K562 (cell line): ENCODE results near the gene SERPINE1. TPM values are rescaled to one million over a fixed set of nuclear protein-coding genes. Genes with fewer than 3 reads are reported as not detected.

ENCODE experiments used
- ATAC-seq: fragments of 200-7000 bp; cut with Tn5 transposase; 3 replicates; pipeline ENCODE4 v1.9.1; 2020; ENCODE audit warnings: moderate library complexity
- BruUV-seq: library from RNA; stranded (reverse); fragments of 400-500 nt; replicated peaks from 2 replicates; lab custom pipeline; 2021; lab: Mats Ljungman, UMichigan
- CTCF ChIA-PET: fragments of 300-600 bp; formaldehyde crosslinking; extraction: SDS; loops from one replicate; lab custom pipeline; 2021; ENCODE audit warnings: low intra/inter-chr PET ratio; lab: Yijun Ruan, JAX
- POLR2A ChIA-PET: fragments of 300-600, 350-650 bp; sonication (Branson Sonifier 250); formaldehyde crosslinking; extraction: SDS; loops from one replicate; lab custom pipeline; 2021; ENCODE audit warnings: antibody characterized with exemption, inconsistent platforms; lab: Yijun Ruan, JAX
- DNase-seq, 4 experiments: peaks; one replicate each; pipeline versions ENCODE4 v3.0.0 to v3.0.0-alpha.2; 2011 to 2018; ENCODE audit warnings: low spot score in 3 of 4, mixed read lengths in 3 of 4; ENCODE audit errors: extremely low read depth in 1 of 4
- FAIRE-seq: peaks from 2 replicates; lab custom pipeline; 2011; peaks lifted over from hg19 to GRCh38; lab: Jason Lieb, UNC
- H2AFZ ChIP-seq: 2 replicates; pipeline ENCODE4 v1.6.0; 2011; ENCODE audit warnings: low read depth, low read length, control low read depth, inconsistent platforms
- H3K27ac ChIP-seq: fragments of 200-600 bp; 3 replicates; pipeline ENCODE4 v1.8.0; 2011; ENCODE audit warnings: low read depth, mild to moderate bottlenecking, control low read depth, inconsistent platforms, low read length, moderate library complexity, mixed read lengths; ENCODE audit errors: extremely low read depth
- H3K27me3 ChIP-seq, 2 experiments: fragments of 300-600 bp in 1 of 2; 2 replicates in 1 of 2; 3 replicates in 1 of 2; pipeline versions ENCODE4 v1.6.0 to v1.8.0; 2011; ENCODE audit warnings: inconsistent platforms in 2 of 2, low read length in 2 of 2, mild to moderate bottlenecking in 1 of 2, mixed read lengths in 1 of 2, moderate library complexity in 1 of 2; ENCODE audit not compliant: control insufficient read depth in 2 of 2, insufficient read depth in 2 of 2
- H3K36me3 ChIP-seq: fragments of 300-600 bp; 3 replicates; pipeline ENCODE4 v1.8.0; 2011; ENCODE audit warnings: mild to moderate bottlenecking, low read length, inconsistent platforms; ENCODE audit not compliant: control insufficient read depth, insufficient read depth
- H3K4me1 ChIP-seq, 2 experiments: fragments of 200-600 bp in 1 of 2; replicated peaks in 1 of 2; 2 replicates in 1 of 2; 3 replicates in 1 of 2; pipeline versions ENCODE4 v1.5.1 to v1.8.0; 2011; ENCODE audit warnings: inconsistent platforms in 2 of 2, low read length in 2 of 2, mild to moderate bottlenecking in 1 of 2, mixed read lengths in 1 of 2, moderate library complexity in 1 of 2; ENCODE audit not compliant: control insufficient read depth in 2 of 2, insufficient read depth in 2 of 2
- H3K4me2 ChIP-seq: 2 replicates; pipeline ENCODE4 v1.6.1; 2011; ENCODE audit warnings: low read length, control low read depth, inconsistent platforms, mixed read lengths; ENCODE audit not compliant: insufficient read depth
- H3K4me3 ChIP-seq: fragments of 200-600 bp; sonication (generic), shearing (Covaris generic); 2 replicates; pipeline ENCODE4 v1.5.1; 2016; ENCODE audit warnings: control low read depth, inconsistent platforms
- H3K79me2 ChIP-seq: fragments of 200-600 bp; 3 replicates; pipeline ENCODE4 v1.8.0; 2011; ENCODE audit warnings: low read length, inconsistent platforms; ENCODE audit not compliant: control insufficient read depth, insufficient read depth
- H3K9ac ChIP-seq, 2 experiments: 2 replicates each; pipeline versions ENCODE4 v1.6.0 to v1.6.1; 2011; ENCODE audit warnings: low read depth in 2 of 2, low read length in 2 of 2, control low read depth in 1 of 2, inconsistent platforms in 1 of 2, mild to moderate bottlenecking in 1 of 2, mixed read lengths in 1 of 2; ENCODE audit not compliant: insufficient read depth in 1 of 2
- H3K9me1 ChIP-seq: one replicate; pipeline ENCODE4 v1.6.0; 2011; ENCODE audit warnings: inconsistent platforms, mild to moderate bottlenecking, low read length, moderate library complexity; ENCODE audit not compliant: control insufficient read depth, insufficient read depth
- H3K9me3 ChIP-seq: replicated peaks from 2 replicates; pipeline ENCODE4 v1.5.1; 2011; ENCODE audit warnings: low read depth, low read length, inconsistent platforms; ENCODE audit not compliant: control insufficient read depth, insufficient read depth
- H4K20me1 ChIP-seq: replicated peaks from 2 replicates; pipeline ENCODE4 v1.6.1; 2011; ENCODE audit warnings: low read length, inconsistent platforms, mixed read lengths; ENCODE audit not compliant: control insufficient read depth, insufficient read depth
- IRF2 ChIP-seq: sonication (generic); formaldehyde crosslinking; IDR thresholded peaks from 2 replicates; pipeline ENCODE4 v1.8.1; 2022; ENCODE audit warnings: mild to moderate bottlenecking, missing genetic modification reagents
- MCM3 ChIP-seq: fragments of 450-650 bp; IDR thresholded peaks from 2 replicates; pipeline ENCODE4 v1.6.1; 2016
- MCM7 ChIP-seq, 2 experiments: fragments of 450-650 bp; IDR thresholded peaks; 2 replicates each; pipeline ENCODE4 v1.6.1; 2016 to 2018
- MYC ChIP-seq, 2 experiments: fragments of 250-450 bp in 1 of 2; sonication (Bioruptor Pico) in 1 of 2; IDR thresholded peaks; 2 replicates each; pipeline versions ENCODE4 v1.5.1 to v1.6.1; 2012 to 2021; ENCODE audit warnings: low read depth in 2 of 2, borderline replicate concordance in 1 of 2, improper control_type of control experiment in 1 of 2, low read length in 1 of 2, mild to moderate bottlenecking in 1 of 2, moderate library complexity in 1 of 2
- ZFP30 ChIP-seq: fragments of 250-450 bp; sonication (Bioruptor Pico); IDR thresholded peaks from 2 replicates; pipeline ENCODE4 v1.8.0; 2022; ENCODE audit warnings: moderate library complexity, mild to moderate bottlenecking, inconsistent platforms, borderline replicate concordance
- WGBS: fragments of 100-300 bp; shearing (Covaris generic); methylation state at CpG from one replicate; pipeline ENCODE4 v1.1.6; 2016; ENCODE audit warnings: low coverage, mixed read lengths; ENCODE audit not compliant: insufficient coverage; ENCODE audit errors: missing lambda C conversion rate; 5-methylcytosine and 5-hydroxymethylcytosine counted together
- in situ Hi-C: fragments of 300-500 bp; cut with MboI; formaldehyde crosslinking; loops from 4 replicates; pipeline ENCODE4 v1.15.0; 2018; ENCODE audit warnings: inconsistent platforms, mixed read lengths
- intact Hi-C: fragments of 100-400 bp; cut with micrococcal nuclease; formaldehyde crosslinking; loops from 2 replicates; pipeline ENCODE4 v1.14.2; 2022
- polyA plus RNA-seq, 8 experiments: library from polyadenylated mRNA; depleted of rRNA in 4 of 8; stranded (reverse) in 5 of 8; unstranded in 3 of 8; fragments of >200 nt; fragmentation: Nextera tagmentation in 2 of 8; fragmentation: Illumina TruSeq in 1 of 8; extraction: Ambion mirVana in 2 of 8; extraction: Trizol in 1 of 8; gene quantifications; 2 replicates each; pipeline versions ENCODE4 v1.2.1 to v1.2.3, GENCODE V29; 2011 to 2014; ENCODE audit warnings: inconsistent platforms in 1 of 8, missing spikeins in 1 of 8
- total RNA-seq, 7 experiments: library from RNA; depleted of rRNA in 6 of 7; stranded (reverse); fragments of >200 nt in 6 of 7; fragmentation: Illumina TruSeq in 2 of 7; extraction: Trizol in 2 of 7; gene quantifications; 2 replicates each; pipeline versions ENCODE4 v1.2.1 to v1.2.3, GENCODE V29; 2011 to 2021; ENCODE audit warnings: low replicate concordance in 1 of 7
- TF ChIP-seq, protein P1 (sequence below): sonication (generic); formaldehyde crosslinking; IDR thresholded peaks from 2 replicates; pipeline ENCODE4 v1.8.0; 2023; ENCODE audit warnings: mild to moderate bottlenecking, missing genetic modification reagents
- TF ChIP-seq, protein P2 (sequence below): fragments of 200-800 bp; sonication (Bioruptor generic); IDR thresholded peaks from 2 replicates; pipeline ENCODE4 v1.6.1; 2017; ENCODE audit warnings: missing genetic modification characterization, missing compliant biosample characterization

Gene SERPINE1
- total and polyA plus RNA-seq, 9 of the 15 experiments (the other 6 are each of a cell fraction or from before 2014, with no cell fraction given), result 0.22 to 4.8 (median 0.91) TPM

DNA sequence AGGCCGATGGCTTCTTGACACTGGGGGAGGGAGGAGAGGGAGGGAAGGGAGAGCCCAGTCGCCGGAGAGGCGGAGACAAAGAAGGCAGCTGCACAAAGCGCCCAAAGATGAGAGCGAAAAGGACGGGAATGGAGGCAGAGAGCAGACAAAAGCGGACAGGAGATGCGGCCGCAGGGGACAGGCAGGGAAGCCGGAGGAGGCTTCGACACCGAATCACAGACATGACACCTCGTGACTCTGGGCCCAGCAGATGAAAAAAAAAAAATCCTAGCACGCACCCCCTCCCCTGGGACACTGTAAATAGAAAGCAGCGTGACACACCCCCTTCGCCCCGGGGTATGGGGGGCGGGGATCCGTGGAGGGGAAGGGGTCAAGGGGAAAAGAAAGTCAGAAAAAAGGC is 52.2 kb downstream of the SERPINE1 start:
- no TSS peak for BruUV-seq
- H3K9me1 ChIP-seq, result no peaks in the 10 kb centered on the region
- H3K27me3 ChIP-seq, result peaks cover 22 to 24% of the 10 kb centered on the region in 2 experiments; a peak in 4 of 5 replicates
- TF ChIP-seq, protein P1, sequence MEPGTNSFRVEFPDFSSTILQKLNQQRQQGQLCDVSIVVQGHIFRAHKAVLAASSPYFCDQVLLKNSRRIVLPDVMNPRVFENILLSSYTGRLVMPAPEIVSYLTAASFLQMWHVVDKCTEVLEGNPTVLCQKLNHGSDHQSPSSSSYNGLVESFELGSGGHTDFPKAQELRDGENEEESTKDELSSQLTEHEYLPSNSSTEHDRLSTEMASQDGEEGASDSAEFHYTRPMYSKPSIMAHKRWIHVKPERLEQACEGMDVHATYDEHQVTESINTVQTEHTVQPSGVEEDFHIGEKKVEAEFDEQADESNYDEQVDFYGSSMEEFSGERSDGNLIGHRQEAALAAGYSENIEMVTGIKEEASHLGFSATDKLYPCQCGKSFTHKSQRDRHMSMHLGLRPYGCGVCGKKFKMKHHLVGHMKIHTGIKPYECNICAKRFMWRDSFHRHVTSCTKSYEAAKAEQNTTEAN (CRISPR knock-in tag), result no peak
- TF ChIP-seq MYC (IDR thresholded peaks at IDR 0.05; ENCODE audit: low read depth, low read length) (no peak), MYC (CRISPR knock-in tag; IDR thresholded peaks at IDR 0.05; ENCODE audit: borderline replicate concordance, low read depth) (no peak), MCM3 (0 out of 2 replicates have a peak, but pooled peaks have one; percentile 60), IRF2 (CRISPR knock-in tag) (no peak), ZFP30 (CRISPR knock-in tag) (no peak), MCM7 (IDR thresholded peaks at IDR 0.05) (0 out of 4 replicates have a peak, but pooled peaks of 1 of the 2 experiments have one; percentile 53)
- TF ChIP-seq, protein P2, sequence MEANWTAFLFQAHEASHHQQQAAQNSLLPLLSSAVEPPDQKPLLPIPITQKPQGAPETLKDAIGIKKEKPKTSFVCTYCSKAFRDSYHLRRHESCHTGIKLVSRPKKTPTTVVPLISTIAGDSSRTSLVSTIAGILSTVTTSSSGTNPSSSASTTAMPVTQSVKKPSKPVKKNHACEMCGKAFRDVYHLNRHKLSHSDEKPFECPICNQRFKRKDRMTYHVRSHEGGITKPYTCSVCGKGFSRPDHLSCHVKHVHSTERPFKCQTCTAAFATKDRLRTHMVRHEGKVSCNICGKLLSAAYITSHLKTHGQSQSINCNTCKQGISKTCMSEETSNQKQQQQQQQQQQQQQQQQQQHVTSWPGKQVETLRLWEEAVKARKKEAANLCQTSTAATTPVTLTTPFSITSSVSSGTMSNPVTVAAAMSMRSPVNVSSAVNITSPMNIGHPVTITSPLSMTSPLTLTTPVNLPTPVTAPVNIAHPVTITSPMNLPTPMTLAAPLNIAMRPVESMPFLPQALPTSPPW (CRISPR knock-in tag), result 0 out of 2 replicates have a peak, but pooled peaks have one; percentile 4
- no peak for ATAC-seq
- no peak overlapping the region for H3K4me2 ChIP-seq
- H3K4me3 ChIP-seq, result no peak overlapping the region
- intact Hi-C loops (no loop called here), in situ Hi-C loops (no loop called here)
- H3K9me3 ChIP-seq, result no peaks in the 10 kb centered on the region
- no peak for FAIRE-seq
- H4K20me1 ChIP-seq, result no peaks in the 10 kb centered on the region
- POLR2A ChIA-PET, result interaction anchor here (0.5 kb wide), 1 partner anchor 93 kb away, joined by 3 read pairs; no protein-coding TSS in a partner anchor
- no peaks in the 10 kb centered on the region for H3K36me3 ChIP-seq
- CTCF ChIA-PET, result no interaction called here
- no peaks in the 10 kb centered on the region for H3K79me2 ChIP-seq
- WGBS, result 2% methylated on average over 20 of the region's 20 CpGs
- peak in 2 of 4 experiments; percentile 29 to 34 for DNase-seq
- peak overlapping the region in 1 of 2 experiments; percentile 69; a peak in 2 of 4 replicates for H3K9ac ChIP-seq
- H3K27ac ChIP-seq, result no peak overlapping the region
- H3K4me1 ChIP-seq, result peaks cover 3 to 21% of the 10 kb centered on the region in 2 experiments; a peak in 3 of 5 replicates
- H2AFZ ChIP-seq, result no peak overlapping the region
